Stimulated activated naive CD4-positive, alpha-beta T cell treated with Interleukin-2 at 50 U/mL for 16 hours (primary cell): ENCODE data around the gene GPR132.
"Not testable (repeated sequence)": the region's sequence is repeated elsewhere in the genome, so short reads cannot be mapped to it uniquely, and the experiment has no call there.

Source experiments
- DNase-seq: peaks from one replicate; lab custom pipeline; 2025; lab: John Stamatoyannopoulos, UW

The GPR132 gene

DNA sequence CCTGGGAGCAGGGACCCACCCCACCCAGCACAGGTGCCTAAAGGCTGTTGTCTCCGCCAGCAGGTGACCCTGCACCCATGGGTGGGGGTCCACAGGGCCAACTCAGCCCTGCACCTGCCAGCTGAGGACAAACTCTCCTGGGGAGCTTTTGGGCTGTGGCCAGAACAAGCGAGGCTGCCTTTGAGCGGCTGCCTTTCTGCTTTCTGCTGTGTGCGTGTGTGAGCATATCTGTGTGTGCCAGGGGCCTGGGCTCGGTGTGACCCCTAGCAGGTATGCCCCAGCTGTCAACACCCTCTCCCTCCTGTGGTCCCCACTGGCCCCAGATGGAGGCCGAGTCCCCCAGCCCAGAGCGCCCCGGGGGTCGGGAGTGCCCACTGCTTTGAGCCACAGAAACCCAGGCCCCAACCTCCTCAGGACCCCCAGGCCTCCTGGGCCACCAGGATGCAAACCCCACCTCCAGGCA lies 25.9 kb upstream of the GPR132 start:
- no peak for DNase-seq

- peak; percentile 78 for DNase-seq
Observed at GRCh38 chr14:105090493-105091053, 25.3 kb upstream of the GPR132 start.

- DNase-seq, result no peak
Observed at GRCh38 chr14:105089746-105090492, 24.7 kb upstream of the GPR132 start.

DNA sequence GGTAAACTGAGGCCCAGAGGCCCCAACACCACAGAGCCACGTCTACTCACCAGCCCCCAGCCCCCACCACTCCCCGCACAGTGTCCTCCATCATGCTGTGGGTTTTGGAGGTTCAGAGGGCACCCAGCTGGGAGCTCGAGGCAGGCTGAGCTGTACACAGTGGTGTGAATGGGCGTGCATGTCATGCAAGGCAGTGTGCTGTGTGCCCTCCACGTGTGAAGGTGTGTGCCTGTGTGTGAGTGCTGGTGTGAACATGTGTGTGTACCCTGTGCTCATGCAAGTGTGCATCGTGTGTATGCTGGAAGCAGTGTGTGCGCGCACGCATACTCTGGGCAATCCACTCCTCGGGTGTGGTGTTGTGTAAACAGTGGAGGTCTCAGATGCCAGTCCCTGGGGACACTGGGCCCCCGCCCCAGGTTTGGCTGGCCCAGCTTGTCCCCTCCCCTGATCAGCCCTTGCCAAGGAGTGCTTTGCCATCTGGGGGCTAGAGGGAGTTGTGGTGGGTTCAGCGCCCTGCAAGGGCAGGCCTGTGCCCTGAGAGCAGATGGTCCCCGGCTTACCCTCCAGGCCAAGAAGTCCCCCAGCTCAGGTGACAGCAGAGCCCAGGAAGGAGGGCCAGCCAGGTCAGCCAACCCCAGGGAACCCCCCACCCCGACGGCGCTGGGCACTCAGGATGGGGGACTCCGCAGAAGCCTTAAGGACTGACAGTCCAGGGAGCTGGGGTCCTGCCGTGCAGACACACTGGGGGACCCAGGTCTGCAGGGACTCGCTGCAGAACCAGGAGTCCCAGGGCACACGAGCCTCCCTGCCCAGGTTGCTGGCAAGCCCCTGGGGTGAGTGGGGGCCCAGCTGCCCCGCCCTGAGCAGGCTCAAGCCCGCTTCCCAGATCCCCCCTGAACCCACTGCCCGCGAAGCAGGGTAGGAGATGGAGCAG lies 23.8 kb upstream of the GPR132 start:
- DNase-seq, result no peak

DNA sequence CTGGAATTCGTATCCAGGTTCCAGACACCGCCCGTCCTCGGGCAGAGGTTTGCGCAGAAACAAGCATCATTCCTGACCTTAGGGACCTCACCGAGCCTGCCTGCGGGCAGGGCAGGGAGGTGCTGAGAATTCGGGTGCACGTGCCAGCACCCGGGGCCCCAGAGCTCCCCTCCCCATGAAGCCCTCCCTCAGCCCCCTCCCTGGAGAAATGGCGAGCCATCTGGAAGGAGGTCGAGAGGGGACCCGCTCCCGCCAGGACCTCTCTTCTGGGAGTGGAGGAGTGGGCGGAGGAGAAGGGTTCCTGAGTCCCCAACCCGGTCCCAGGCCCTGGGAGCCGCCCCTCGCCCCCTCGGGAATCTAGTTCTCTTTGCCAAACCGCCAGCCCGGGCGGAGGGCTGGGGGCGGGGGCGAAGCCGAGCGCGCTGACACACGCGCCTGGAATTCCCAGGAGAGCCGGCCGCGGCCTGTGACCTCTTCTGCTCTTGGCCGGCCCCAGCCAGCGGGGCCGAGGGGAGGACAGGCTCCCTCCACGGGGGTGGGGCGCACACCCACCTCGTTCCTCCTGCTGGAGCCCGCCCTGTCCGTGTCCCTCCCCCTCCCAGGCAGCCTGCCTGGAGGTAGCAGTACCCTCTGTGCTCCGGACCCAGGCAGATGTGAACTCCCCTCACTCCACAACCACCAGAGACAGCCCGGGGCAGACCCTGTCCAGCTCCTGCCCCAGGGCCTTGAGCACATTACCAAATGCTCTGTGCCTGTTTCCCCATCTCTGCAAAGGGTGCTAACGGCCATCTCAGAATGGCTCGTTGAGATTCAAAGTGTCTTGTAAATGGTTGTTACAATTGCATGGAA lies 23.0 kb upstream of the GPR132 start:
- DNase-seq, result no peak

DNA sequence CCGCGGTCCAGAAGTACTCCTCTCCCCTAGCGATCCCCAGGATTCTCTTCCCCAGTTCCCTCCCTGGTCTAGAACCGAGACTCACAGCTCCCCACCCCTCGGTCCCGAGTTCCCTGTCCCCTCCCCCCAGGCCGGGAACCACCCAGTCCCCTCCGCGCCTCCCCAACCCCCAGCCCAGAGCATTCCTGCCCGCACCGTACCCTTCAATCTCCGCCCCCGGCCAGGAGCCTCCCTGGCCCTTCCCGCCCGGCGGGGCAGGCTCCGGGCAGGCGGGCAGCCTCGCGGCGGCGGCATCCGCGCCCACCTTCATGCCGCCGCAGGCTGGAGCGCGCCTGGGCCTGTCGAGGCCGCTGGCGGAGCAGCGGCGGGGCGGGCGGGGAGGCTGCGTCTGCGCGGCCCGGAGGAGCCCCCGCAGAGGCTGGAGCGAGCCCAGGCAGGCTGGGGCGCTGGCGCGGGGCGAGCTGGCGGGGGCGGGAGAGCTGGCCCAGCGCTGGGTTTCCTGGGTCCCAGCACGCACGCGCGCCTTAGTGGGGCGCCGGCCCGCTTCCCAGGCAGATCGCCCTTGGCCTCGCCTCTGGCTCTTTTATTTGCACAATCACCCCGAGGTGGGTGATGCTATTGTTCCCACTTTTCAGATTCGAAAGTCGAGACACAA lies 22.2 kb upstream of the GPR132 start:
- DNase-seq, result peak; percentile 10

- peak; percentile 81 for DNase-seq
Observed at GRCh38 chr14:105086833-105087307, 21.6 kb upstream of the GPR132 start.

GRCh38 chr14:105085766-105086165 lies 20.5 kb upstream of the GPR132 start:
- DNase-seq, result no peak

DNA sequence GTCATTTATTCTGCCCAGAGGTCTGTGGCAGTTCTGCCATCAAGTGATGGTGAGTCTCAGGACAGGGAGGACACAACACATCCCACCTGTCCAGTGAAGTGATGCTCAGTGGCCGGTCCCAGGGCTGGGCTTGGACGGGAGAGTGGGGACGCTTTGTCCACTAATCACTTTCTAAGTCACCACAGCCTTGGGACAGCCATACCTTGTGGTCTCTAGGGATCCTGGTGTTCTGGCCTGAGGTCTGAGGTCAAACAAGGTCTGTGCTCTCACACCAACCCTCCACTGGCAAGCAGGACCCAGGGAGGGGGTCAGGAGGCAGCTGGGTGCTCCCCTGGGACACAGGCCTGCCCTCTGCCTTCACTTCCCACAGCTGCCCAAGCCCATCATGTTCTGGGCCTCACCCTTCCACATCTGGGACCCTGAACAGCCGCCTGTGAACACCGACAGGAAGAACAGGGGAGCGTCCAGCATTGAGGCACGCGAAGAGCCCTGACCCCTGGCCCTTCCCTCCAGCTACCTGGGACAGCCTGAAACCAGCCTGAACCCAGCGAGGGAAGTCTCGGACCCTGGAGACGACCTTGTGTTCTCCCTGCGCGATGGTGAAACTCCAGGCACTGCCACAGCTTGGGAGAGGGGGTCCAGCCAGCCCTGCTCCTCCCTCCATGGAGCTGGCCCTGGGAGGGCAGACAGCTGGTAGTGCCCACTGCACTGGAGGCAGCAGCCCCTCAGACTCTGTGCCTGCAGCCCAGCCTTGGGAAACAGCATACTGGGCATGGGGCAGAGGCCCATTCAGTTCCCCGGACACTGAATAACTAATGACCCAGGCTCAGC lies 19.7 kb upstream of the GPR132 start:
- DNase-seq, result no peak

DNA sequence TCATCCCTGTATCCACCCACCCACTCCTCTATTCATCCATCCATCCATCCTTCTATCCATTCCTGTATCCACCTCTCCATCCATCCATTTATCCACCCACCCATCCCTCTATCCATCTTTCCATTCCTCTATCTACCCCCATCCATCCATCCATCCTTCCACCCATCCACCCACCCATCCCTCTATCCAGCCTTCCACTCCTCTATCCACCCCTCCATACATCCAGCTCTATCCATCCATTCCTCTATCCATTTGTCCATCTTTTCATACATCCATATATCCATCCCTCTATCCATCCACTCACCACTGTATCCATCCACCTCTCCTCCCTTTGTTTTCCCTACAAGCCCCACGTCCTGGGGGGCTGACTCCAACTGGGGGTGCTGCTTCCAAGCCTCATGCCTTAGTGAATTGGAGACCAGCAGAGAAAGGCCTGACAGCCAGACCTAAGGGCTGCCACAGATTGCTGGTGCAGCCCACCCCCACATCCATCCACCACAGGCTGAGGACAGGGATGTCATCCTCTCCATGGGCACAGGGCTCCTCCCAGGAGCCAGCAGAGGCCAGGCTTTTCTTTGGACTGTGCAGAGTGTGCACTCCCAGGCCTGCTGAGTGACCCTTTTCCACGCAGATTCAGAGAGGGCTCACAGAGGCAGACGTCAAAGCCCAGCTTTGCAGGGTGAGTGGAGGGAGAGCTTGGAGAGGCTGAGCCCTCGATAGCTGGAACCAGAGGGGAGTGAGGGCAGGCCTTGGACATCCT lies 18.9 kb upstream of the GPR132 start:
- no peak for DNase-seq

- no peak for DNase-seq
Observed at GRCh38 chr14:105082703-105083102, 17.5 kb upstream of the GPR132 start.

GRCh38 chr14:105081473-105081872 lies 16.2 kb upstream of the GPR132 start:
- DNase-seq, result not testable (repeated sequence)

DNA sequence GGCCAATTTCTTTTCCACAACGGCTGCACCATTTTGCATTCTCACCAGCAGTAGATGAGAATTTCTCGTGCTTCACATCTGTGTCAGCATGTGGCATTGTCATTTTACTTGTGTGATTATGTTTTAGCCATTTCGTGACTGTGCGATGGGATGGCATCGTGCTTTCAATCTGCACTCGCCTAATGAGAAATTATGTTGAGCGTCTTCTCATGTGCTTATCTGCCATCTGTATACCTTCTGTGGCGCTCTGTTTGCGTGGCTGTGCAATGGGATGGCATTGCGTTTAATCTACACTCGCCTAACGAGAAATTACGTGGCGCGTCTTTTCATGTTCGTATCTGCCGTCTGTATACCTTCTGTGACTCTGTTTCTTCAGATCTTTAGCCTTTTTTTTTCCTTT lies 14.9 kb upstream of the GPR132 start:
- no peak for DNase-seq

DNA sequence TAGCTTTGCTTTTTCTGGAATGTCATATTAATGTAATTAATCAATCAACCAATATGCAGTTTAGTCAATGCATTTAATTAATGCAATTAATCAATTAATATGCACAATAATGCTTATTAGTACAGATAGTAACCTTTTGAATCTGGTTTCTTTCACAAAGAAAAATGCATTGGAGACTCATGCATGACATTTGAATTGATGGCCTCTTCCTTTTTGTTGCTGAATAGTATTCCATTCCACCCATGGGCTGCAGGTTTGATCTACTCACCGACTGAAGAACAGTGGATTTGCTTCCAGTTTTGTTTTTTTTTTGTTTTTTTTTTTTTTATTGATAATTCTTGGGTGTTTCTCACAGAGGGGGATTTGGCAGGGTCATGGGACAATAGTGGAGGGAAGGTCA lies 13.1 kb upstream of the GPR132 start:
- no peak for DNase-seq

DNA sequence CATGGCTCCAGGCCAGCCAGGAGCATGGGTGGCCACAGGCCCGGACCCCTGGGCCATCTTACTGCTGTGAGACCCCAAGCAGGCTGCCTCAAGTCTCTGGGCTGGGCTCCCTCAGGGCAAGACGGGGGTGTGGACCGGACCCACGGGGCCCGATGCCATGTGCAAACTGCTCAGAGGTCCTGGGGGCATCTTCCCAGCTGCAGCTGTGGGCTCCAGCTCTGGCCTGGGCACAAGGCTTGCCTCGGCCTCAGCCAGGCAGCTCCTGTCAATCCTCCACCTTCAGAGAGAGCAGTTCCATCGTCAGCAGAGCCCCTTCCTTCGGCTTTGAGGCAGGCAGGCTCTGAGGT lies 12.4 kb upstream of the GPR132 start:
- DNase-seq, result no peak

DNA sequence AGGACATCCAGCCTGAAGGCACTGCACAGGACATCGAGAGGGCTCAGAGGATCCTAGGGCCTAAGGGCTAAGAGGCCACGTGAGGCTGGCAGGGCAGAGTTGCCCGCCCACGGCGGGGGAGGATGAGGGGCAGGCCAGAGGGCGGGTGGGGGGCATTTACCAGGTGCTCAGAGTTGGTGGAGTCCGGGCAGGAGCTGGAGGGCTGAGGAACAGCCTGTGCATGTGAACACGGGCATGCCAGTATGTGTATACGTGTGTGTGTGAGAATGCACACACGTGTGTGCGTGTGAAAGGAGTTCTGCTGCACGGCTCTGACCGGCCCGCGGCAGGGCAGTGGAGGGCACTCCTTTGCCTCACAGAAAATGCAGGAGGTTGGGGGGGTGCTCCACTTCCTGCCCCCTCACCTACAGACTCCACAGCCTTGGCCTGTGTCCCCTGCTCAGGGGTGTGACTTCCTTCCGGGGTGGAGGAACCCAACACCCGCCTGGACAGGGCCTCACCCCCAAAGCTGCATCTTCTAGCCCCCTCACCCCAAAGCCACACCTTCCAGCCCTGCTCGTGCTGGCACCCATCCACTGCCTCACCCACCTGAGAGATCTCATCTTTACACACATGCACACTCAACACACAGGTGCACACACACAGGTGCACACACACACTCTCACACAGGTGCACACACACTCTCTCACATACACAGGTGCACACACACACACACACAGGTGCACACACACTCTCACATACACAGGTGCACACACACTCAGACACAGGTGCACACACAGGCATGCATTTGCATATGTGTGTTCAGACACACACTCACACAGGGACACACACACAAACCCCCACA lies 11.8 kb upstream of the GPR132 start:
- no peak for DNase-seq

DNA sequence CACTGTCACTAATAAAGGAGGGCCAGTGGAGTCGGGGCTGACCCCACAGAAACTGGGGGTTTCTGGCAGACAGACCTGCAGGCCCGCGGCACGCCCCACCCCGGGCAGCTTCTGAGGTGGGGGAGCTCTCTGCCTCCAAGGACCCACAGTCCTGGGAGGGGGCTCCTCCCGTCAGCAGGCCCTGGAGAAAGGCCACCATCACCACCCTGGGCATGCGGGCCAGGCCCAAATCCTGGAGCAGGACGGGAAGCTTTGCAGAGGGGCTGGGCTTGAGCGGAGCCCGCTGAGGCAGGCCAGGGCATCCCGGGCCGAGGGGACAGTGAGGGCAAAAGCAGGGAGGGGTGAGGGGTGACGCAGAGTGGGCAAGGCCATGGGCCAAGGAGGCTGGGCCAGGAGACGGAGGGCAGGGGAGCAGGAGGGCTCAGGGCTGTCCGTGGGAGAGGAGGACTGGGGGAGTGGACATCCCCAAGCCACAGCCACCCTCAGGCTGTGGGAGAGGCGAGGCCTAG lies 11.1 kb upstream of the GPR132 start:
- no peak for DNase-seq
